PFSK-1 (cell line): ENCODE results near the gene SH3BP1.
"Not testable (repeated sequence)": the region's sequence is repeated elsewhere in the genome, so short reads cannot be mapped to it uniquely, and the experiment has no call there.

Experiments used
- POLR2AphosphoS5 ChIP-seq: IDR thresholded peaks from 2 replicates; pipeline ENCODE4 v1.6.1; 2012; ENCODE audit warnings: low read depth, mild to moderate bottlenecking, control low read depth, low read length, moderate library complexity
- REST ChIP-seq, 2 experiments: IDR thresholded peaks; 2 replicates each; pipeline versions ENCODE4 v1.6.1 to v1.8.0; 2011 to 2012; ENCODE audit warnings: low read depth in 2 of 2, low read length in 2 of 2, control low read depth in 1 of 2, inconsistent platforms in 1 of 2, mild to moderate bottlenecking in 1 of 2, moderate library complexity in 1 of 2; ENCODE audit not compliant: insufficient read depth in 1 of 2
- SIN3A ChIP-seq: IDR thresholded peaks from 2 replicates; pipeline ENCODE4 v1.6.1; 2012; ENCODE audit warnings: mild to moderate bottlenecking, low read length, moderate library complexity, borderline replicate concordance; ENCODE audit not compliant: insufficient read depth
- TAF1 ChIP-seq: IDR thresholded peaks from 2 replicates; pipeline ENCODE4 v1.6.1; 2012; ENCODE audit warnings: low read length, control low read depth, borderline replicate concordance; ENCODE audit not compliant: insufficient read depth

GRCh38 chr22:37610153-37610475 lies 29.4 kb upstream of the SH3BP1 start:
- TF ChIP-seq REST (IDR thresholded peaks at IDR 0.05; ENCODE audit: insufficient read depth in 1 of 2, low read depth in 2 of 2, low read length in 2 of 2); SIN3A; POLR2AphosphoS5: not testable (repeated sequence)
- 0 out of 2 replicates have a peak, but pooled peaks have one; percentile 32 for TF ChIP-seq TAF1
